DMS153 (cell line): ENCODE measurements around the gene ADSS1.

ENCODE experiments used
- DNase-seq: peaks from one replicate; lab custom pipeline; 2025; lab: John Stamatoyannopoulos, UW

ADSS1 gene

DNA sequence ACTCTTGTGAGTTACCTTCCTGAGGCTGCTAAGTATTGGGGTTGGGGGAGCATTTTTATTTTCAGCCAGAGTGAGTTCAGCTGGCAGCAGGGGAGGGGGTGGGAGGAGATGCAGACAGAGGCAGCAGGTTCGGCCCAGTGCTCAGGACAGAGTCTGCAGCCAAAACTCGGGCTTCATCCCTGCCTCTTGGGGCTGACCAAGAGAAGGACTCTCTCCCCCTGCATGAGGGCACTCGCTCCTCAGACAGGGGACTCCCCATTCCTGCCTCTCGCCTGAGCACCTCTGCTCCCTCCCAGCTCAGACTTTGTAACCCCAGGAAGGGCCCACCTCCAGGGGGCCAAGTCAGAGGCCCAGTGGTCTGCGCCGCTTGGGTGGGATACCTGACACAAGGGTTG, 72.7 kb downstream of the ADSS1 start:
- DNase-seq: no peak
